WI38 (cell line): ENCODE results near the gene RTL10.
A peak's percentile ranks its signal among the peaks of the same experiment; 100 is the strongest.

Experiments
- H3K4me3 ChIP-seq: 2 replicates; pipeline ENCODE4 v1.5.1; 2011; ENCODE audit warnings: low read depth, mild to moderate bottlenecking, control low read depth, low read length
- TF ChIP-seq, protein P1 (sequence below): IDR thresholded peaks from 2 replicates; pipeline ENCODE4 v1.5.1; 2012; ENCODE audit warnings: low read depth, mild to moderate bottlenecking, control low read depth, low read length

The RTL10 gene

DNA sequence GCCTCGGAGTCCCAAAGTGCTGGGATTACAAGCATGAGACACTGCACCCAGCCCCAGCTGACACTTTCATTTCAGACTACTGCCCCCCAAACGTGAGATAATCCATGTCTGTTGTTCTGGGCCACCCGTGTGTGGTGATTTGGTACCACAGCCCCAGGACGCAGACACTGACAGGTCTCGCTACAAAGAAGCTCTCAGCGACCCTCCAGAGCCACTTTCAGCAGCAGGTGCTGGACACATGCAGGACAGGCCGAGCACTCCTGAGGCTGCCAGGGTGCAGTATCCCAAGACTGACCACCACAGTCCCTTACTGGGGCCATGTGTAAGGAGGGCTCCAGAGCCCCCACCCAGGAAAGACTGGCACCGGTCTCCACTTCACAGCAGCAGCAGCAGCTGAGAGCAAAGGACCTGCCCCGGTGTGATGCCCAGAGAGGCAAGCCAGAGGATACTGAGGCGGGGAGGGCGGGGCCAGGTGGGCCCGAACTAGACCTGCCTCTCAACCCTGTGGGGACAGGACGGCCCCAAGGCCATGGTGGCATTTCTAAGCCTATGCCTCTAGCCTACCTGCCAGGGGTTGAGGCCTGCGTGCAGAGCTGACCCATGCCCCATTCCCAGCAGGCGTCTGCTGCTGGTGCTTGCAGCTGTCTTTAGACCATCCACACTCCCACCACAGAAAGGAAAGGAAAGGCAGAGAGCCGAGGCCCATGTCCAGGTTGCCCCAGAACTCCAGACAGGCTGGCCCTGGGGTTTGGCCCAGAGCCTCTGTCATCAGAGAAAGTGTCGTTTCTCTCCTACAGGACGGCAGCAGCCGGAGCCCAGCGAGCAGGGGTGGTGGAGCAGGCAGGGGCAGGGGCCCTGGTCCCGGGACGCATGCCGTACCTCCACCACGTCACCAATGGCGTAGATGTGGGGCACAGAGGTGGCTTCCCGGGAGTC lies 28.0 kb upstream of the RTL10 start:
- TF ChIP-seq, protein P1, sequence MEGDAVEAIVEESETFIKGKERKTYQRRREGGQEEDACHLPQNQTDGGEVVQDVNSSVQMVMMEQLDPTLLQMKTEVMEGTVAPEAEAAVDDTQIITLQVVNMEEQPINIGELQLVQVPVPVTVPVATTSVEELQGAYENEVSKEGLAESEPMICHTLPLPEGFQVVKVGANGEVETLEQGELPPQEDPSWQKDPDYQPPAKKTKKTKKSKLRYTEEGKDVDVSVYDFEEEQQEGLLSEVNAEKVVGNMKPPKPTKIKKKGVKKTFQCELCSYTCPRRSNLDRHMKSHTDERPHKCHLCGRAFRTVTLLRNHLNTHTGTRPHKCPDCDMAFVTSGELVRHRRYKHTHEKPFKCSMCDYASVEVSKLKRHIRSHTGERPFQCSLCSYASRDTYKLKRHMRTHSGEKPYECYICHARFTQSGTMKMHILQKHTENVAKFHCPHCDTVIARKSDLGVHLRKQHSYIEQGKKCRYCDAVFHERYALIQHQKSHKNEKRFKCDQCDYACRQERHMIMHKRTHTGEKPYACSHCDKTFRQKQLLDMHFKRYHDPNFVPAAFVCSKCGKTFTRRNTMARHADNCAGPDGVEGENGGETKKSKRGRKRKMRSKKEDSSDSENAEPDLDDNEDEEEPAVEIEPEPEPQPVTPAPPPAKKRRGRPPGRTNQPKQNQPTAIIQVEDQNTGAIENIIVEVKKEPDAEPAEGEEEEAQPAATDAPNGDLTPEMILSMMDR, result no peak
- no peak overlapping the region for H3K4me3 ChIP-seq

DNA sequence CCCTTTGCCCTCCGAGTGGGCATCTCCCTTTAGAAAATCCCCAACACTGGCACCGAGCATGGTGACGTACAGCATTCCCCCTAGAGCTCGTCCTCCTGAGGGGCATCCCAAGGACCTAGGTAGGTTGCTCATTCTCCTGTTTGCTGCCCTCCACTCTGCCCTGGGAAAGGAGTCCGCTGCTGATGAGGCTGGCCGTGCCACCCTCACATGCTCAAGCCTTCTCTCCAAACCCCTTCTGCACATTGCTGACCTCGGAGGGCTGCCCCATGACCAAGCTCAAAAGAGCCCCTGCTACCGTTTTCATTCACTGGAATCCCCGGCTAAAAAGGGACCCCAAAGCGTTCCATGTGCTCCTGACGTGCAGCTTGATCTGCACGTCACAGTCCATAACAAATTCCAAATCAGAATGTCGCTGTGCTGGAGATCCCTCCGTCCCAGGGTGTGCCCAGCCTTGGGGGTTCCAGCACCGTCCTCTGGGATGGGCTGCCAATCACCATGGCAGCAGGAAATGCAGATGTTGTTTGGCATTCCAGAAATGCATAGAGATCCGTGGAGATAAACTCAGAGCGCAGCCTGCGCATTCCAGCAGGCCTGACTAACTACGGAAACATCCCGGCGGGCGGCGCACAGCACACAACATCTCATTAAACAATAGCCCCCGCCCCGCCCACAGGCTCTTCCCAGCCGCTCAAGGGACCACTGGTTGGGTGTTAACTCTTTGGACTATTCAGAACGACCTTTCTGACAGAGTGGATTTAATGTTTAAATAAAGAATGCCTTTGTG lies 26.3 kb upstream of the RTL10 start:
- TF ChIP-seq, protein P1, result no peak

DNA sequence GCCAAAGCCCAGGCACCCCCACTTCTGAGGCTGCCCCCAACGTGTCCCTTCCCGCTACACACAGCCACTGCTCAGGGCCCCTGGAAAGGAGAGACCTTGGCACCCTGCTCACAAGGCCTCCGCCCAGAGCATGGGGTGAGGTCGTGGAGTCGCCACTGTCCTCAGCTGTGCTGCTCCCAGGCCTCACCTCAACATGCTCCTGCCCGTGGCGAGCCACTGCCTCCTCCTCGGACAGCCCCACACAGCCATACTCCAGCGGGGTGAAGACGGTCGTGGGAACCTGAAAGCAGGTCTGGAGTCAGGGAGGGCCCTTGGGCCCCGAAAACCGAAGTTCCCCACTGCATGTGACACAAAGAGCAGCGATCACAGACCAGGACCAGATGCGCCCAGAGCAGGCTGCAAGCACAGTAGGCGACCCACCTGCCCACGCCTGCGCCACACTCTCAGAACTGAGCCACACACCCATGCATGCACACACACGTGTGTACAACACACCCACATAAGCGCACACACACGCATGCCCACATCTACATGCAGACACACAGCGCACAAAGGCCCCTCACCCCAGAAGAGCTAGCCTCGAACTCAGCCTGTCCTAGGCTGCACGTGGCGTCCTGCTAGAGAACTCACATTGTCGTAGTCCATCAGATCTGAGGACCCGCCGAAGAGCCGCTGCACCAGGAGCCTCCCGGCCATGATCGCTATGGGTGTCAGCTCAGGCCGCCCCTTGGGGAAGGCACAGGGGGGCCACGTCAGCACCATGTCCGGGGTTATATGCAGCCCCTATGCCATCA lies 25.5 kb upstream of the RTL10 start:
- TF ChIP-seq, protein P1, result no peak
- peak overlapping the region; percentile 26; the same call in 1 of the 2 replicates for H3K4me3 ChIP-seq

More for the DNA sequence above, 26.3 kb upstream of the RTL10 start:
- H3K4me3 ChIP-seq, result peak overlapping the region; percentile 26; the same call in 1 of the 2 replicates

DNA sequence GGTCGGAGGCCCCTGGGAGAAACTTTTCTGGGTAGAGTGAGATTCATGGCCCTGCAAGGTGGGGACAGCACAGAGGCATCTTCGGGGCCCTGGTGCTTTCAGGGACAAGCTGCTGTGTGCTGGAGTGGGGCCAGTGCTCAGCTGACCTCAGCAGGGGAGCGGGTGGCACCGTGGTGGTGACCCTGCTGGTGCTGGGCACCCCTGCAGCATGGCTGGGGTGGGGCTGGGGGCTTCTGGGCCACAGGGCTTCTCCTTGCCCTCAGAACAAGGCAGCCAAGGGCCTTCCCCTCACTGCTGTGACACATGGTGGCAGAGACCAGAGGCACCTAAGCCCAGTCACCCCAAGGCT lies 24.9 kb upstream of the RTL10 start:
- H3K4me3 ChIP-seq, result no peak overlapping the region
- TF ChIP-seq, protein P1, result no peak

DNA sequence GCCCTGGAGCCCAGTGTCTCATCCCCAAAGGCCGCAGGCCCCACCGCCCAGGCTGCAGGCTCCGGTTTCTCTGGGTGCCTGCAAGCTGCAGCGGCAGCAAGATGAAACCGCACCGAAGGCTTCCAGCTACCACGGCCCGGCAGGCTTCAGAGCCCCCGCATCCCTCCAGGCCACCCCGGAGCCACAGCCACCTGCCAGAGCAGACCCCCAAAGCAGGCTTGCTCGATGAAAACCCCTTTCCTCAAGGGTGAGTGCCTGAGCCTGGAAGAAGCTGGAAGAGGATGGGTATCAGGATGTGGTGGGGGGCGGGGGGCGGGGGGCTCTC lies 24.5 kb upstream of the RTL10 start:
- H3K4me3 ChIP-seq, result no peak overlapping the region
- TF ChIP-seq, protein P1, result no peak

DNA sequence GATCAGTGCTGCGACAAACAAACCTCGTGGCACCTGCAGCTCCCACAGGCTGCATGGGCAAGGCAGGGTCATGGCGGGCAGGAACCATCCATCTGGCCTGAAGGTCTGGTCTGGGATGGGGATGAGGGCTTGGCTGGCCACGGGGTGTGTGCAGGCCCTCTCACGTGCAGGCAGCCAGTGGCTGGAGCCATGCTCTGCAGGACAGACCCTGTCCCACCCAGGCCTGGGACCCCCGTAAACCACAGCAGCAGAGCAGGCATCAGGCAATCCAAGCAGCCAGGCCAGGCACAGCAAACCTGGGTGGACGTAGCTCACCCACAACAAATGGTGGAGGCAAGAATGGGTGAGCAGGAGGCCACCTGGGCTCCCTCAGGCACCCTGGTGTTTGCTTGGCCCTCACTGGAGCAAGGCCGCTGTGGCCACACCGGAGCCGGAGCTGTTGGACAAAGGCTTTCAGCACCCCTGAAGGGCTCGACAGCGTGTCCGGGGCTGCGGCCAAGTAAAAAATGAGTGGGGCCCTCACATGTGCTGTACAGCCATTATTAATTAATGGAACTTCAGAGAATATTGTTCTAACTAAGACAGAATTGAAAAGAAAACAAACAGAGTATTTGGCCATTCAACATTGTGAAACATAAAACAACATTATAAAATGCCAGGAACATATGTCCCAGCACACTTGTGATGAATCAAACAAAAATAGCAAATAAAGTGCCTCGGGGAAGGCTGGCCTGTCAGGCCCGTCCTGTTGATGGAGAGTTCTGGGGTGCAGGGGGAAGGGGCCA lies 24.0 kb upstream of the RTL10 start:
- TF ChIP-seq, protein P1, result no peak
- no peak overlapping the region for H3K4me3 ChIP-seq
